LNCAP (cell line): ENCODE measurements around the gene MNDA.

Experiments
- TF ChIP-seq, protein P1 (sequence below): fragments of 450-650 bp; IDR thresholded peaks from 2 replicates; pipeline ENCODE4 v1.5.1; 2017; ENCODE audit warnings: mild to moderate bottlenecking

MNDA gene

GRCh38 chr1:158818975-158819431, 12.1 kb upstream of the MNDA start:
- TF ChIP-seq, protein P1, sequence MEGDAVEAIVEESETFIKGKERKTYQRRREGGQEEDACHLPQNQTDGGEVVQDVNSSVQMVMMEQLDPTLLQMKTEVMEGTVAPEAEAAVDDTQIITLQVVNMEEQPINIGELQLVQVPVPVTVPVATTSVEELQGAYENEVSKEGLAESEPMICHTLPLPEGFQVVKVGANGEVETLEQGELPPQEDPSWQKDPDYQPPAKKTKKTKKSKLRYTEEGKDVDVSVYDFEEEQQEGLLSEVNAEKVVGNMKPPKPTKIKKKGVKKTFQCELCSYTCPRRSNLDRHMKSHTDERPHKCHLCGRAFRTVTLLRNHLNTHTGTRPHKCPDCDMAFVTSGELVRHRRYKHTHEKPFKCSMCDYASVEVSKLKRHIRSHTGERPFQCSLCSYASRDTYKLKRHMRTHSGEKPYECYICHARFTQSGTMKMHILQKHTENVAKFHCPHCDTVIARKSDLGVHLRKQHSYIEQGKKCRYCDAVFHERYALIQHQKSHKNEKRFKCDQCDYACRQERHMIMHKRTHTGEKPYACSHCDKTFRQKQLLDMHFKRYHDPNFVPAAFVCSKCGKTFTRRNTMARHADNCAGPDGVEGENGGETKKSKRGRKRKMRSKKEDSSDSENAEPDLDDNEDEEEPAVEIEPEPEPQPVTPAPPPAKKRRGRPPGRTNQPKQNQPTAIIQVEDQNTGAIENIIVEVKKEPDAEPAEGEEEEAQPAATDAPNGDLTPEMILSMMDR = no peak

DNA sequence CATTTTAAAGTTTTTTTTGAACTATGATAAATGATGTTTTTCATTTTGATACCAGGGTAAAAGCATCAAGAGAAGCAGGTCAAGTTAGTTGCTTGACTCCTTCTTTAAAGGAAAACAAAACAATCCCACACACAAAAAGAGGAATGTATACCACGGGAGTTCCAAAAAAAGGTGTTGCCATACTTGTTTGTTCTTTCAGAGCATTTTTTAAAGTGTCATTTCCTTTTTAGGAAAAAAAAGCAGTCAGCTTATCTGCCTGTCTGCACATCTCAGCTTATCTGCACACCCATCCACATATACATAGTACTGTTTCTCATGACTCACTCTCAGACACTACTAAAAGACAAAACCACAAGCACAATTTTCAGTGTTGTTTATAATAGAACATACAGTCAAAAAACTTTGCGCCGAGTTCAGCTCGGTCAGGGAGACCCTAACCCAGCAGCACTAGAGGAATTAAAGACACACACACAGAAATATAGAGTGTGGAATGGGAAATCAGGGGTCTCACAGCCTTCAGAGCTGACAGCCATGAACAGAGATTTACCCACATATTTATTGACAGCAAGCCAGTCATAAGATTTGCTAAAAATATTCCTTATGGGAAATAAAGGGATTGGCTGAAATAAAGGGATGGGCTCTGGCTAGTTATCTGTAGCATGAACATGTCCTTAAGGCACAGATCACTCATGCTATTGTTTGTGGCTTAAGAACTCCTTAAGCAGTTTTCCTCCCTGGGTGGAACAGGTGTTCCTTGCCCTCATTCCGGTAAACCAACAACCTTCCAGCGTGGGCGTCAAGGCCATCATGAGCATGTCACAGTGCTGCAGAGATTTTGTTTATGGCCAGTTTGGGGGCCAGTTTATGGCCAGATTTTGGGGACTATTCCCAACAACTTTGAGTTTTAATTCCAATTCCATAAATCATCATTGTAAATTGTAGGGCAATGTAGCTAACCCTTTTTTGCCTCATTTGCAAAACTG, 11.4 kb upstream of the MNDA start:
- TF ChIP-seq, protein P1 = no peak

DNA sequence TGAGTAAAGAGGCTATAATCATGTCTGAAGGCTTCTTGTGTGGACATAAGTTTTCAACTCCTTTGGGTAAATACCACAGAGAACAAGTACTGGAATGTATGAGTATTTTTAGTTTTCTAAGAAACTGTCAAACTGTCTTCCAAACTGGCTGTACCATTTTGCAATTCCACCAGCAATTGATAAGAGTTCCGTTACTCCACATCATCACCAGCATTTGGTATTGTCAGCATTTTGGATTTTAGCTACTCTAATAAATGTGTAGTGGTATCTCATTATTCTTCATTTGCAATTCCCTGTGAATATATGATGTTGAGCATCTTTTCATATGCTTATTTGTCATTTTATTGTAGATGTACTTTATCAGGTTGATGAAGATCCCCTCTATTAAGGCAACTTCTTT, 9.4 kb upstream of the MNDA start:
- TF ChIP-seq, protein P1 = no peak

- TF ChIP-seq, protein P1 = no peak
Observed at GRCh38 chr1:158830074-158830677, 975 bp upstream of the MNDA start.

GRCh38 chr1:158833264-158833663, 2.1 kb downstream of the MNDA start:
- TF ChIP-seq, protein P1 = no peak

- TF ChIP-seq, protein P1 = no peak
Observed at GRCh38 chr1:158836038-158836437, 4.9 kb downstream of the MNDA start.

DNA sequence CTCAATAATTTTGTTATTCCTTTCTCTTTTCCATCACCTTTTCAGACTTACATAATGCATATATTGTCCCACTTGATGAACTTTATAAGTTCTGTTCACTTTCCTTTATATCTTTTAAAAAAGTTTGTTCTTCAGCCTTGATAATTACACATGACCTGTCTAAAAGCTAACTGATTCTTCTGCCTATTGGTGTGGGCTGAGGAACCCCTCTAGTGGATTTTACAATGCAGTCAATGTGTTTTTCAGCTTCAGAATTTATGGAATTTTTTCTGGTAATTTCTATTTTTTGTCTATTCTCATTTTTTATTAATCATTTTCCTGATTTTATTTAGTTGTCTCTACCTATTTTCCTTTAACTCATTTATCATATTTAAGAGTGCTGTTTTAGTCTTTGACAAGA, 7.5 kb downstream of the MNDA start:
- TF ChIP-seq, protein P1 = no peak
